Naive thymus-derived CD8-positive, alpha-beta T cell (primary cell): ENCODE measurements around the gene TMEM131. TPM values are rescaled to one million over a fixed set of nuclear protein-coding genes. Genes with fewer than 3 reads are reported as not detected.
"Not testable (repeated sequence)": the region's sequence is repeated elsewhere in the genome, so short reads cannot be mapped to it uniquely, and the experiment has no call there.

ENCODE experiments used
- ATAC-seq, 2 donors: fragments of 150-1000 bp; cut with Tn5 transposase in 1 of 2; sonication (Bioruptor Pico), chemical (Tn5 transposase) in 1 of 2; 1 replicate in 1 of 2; 2 replicates in 1 of 2; pipeline ENCODE4 v1.10.0; 2021; ENCODE audit warnings: mild to moderate bottlenecking in 2 of 2, moderate library complexity in 2 of 2
- POLR2A ChIA-PET: fragments of 350-600 bp; sonication (Branson Sonifier 250); formaldehyde crosslinking; loops from one replicate; lab custom pipeline; 2021; ENCODE audit warnings: antibody characterized with exemption; lab: Charles Lee
- DNase-seq, 10 donors: peaks; one replicate each; pipeline versions ENCODE4 v3.0.0 to v3.0.0-alpha.2; 2020 to 2022
- H3K27ac Mint-ChIP-seq, 10 donors: one replicate each; pipeline ENCODE4 v1.8.0; 2020 to 2022; ENCODE audit warnings: mild to moderate bottlenecking in 10 of 10, mixed read lengths in 10 of 10, moderate library complexity in 4 of 10, inconsistent platforms in 1 of 10
- H3K27me3 Mint-ChIP-seq, 5 donors: one replicate each; pipeline ENCODE4 v1.8.0; 2021 to 2022; ENCODE audit warnings: mixed read lengths in 5 of 5
- H3K36me3 Mint-ChIP-seq, 3 donors: one replicate each; pipeline ENCODE4 v1.8.0; 2020 to 2022; ENCODE audit warnings: mixed read lengths in 3 of 3, mild to moderate bottlenecking in 2 of 3, inconsistent platforms in 1 of 3
- H3K4me1 Mint-ChIP-seq, 4 donors: one replicate each; pipeline ENCODE4 v1.8.0; 2021 to 2022; ENCODE audit warnings: mixed read lengths in 4 of 4
- H3K4me3 Mint-ChIP-seq, 10 donors: one replicate each; pipeline ENCODE4 v1.8.0; 2020 to 2022; ENCODE audit warnings: mild to moderate bottlenecking in 10 of 10, mixed read lengths in 10 of 10, moderate library complexity in 6 of 10, inconsistent platforms in 1 of 10
- H3K9me3 Mint-ChIP-seq, 9 donors: one replicate each; pipeline ENCODE4 v1.8.0; 2020 to 2022; ENCODE audit warnings: mixed read lengths in 9 of 9, mild to moderate bottlenecking in 3 of 9, inconsistent platforms in 1 of 9, moderate library complexity in 1 of 9
- polyA plus RNA-seq, 3 donors: library from polyadenylated mRNA; unstranded; fragments of 300-500 nt; fragmentation: Illumina TruSeq; gene quantifications; one replicate each; pipeline ENCODE4 v1.2.3, GENCODE V29; 2021
- total RNA-seq, 8 experiments: library from RNA in 2 of 8; stranded (reverse) in 2 of 8; gene quantifications; one replicate each; pipeline ENCODE4 v1.2.3 and lab custom pipeline; 2021 to 2026

Gene TMEM131
- total and polyA plus RNA-seq, 5 experiments from 2014 or later = 11.4 to 61.4 (median 18.1) TPM

- Mint-ChIP-seq H3K27ac (peak overlapping the region in 9 of 10 donors; percentile 6 to 81 (median 61)), H3K4me3 (peak overlapping the region in 9 of 10 donors; percentile 9 to 79 (median 52)), H3K9me3 (peaks cover 0 to 1% (median 0%) of the 10 kb centered on the region in 9 donors), H3K36me3 (peaks cover 0 to 5% (median 0%) of the 10 kb centered on the region in 3 donors), H3K27me3 (no peaks in the 10 kb centered on the region), H3K4me1 (peaks cover 26 to 87% (median 72%) of the 10 kb centered on the region in 4 donors)
- POLR2A ChIA-PET = interaction anchor here (0.9 kb wide), 1 partner anchor 23 kb away, joined by 3 read pairs; no protein-coding TSS in a partner anchor
- DNase-seq (no peak), ATAC-seq (peak in 1 of 2 donors; percentile 30)
These were observed 37.6 kb downstream of the TMEM131 start for GRCh38 chr2:97958184-97958583.

GRCh38 chr2:97957432-97958183, 38.1 kb downstream of the TMEM131 start:
- H3K4me1 Mint-ChIP-seq = peaks cover 29 to 87% (median 72%) of the 10 kb centered on the region in 4 donors
- POLR2A ChIA-PET = interaction anchor here (0.9 kb wide), 1 partner anchor 22 kb away, joined by 3 read pairs; no protein-coding TSS in a partner anchor
- DNase-seq (peak in 1 of 10 donors; percentile 5), ATAC-seq (peak; percentile 42 to 80)
- H3K27me3 Mint-ChIP-seq = no peaks in the 10 kb centered on the region
- peak overlapping the region; percentile 2 to 79 (median 49) for H3K4me3 Mint-ChIP-seq
- H3K9me3 Mint-ChIP-seq = peaks cover 0 to 1% (median 0%) of the 10 kb centered on the region in 9 donors
- peak overlapping the region in 9 of 10 donors; percentile 6 to 81 (median 61) for H3K27ac Mint-ChIP-seq
- H3K36me3 Mint-ChIP-seq = no peaks in the 10 kb centered on the region

GRCh38 chr2:97956753-97957152, 39.0 kb downstream of the TMEM131 start:
- peak overlapping the region in 2 of 10 donors; percentile 4 to 15 for H3K4me3 Mint-ChIP-seq
- POLR2A ChIA-PET, ATAC-seq, H3K36me3 Mint-ChIP-seq, DNase-seq, H3K27ac Mint-ChIP-seq, H3K27me3 Mint-ChIP-seq, H3K9me3 Mint-ChIP-seq: not testable (repeated sequence)
- H3K4me1 Mint-ChIP-seq = peaks cover 29 to 88% (median 76%) of the 10 kb centered on the region in 4 donors

- H3K27me3 Mint-ChIP-seq = no peaks in the 10 kb centered on the region
- H3K36me3 Mint-ChIP-seq = peaks cover 0 to 7% (median 3%) of the 10 kb centered on the region in 3 donors
- H3K4me1 Mint-ChIP-seq = peaks cover 41 to 88% (median 76%) of the 10 kb centered on the region in 4 donors
- POLR2A ChIA-PET = no interaction called here
- H3K4me3 Mint-ChIP-seq = peak overlapping the region in 7 of 10 donors; percentile 9 to 69 (median 41)
- H3K9me3 Mint-ChIP-seq = peaks cover 0 to 3% (median 0%) of the 10 kb centered on the region in 9 donors
- H3K27ac Mint-ChIP-seq = peak overlapping the region in 3 of 10 donors; percentile 3 to 26 (median 20)
- DNase-seq = no peak
- no peak for ATAC-seq
These were observed 41.9 kb downstream of the TMEM131 start for GRCh38 chr2:97953853-97954252.

GRCh38 chr2:97952357-97952756, 43.4 kb downstream of the TMEM131 start:
- Mint-ChIP-seq H3K36me3 (peaks cover 0 to 8% (median 4%) of the 10 kb centered on the region in 3 donors), H3K9me3 (peaks cover 0 to 3% (median 0%) of the 10 kb centered on the region in 9 donors), H3K27me3 (no peaks in the 10 kb centered on the region), H3K4me1 (peaks cover 34 to 86% (median 72%) of the 10 kb centered on the region in 4 donors), H3K4me3 (peak overlapping the region in 4 of 10 donors; percentile 9 to 38 (median 29)), H3K27ac (no peak overlapping the region)
- no peak for ATAC-seq
- DNase-seq = no peak
- POLR2A ChIA-PET = no interaction called here

GRCh38 chr2:97951155-97951680, 44.5 kb downstream of the TMEM131 start:
- H3K36me3 Mint-ChIP-seq = peaks cover 0 to 8% (median 8%) of the 10 kb centered on the region in 3 donors
- DNase-seq (no peak), ATAC-seq (no peak)
- H3K4me3 Mint-ChIP-seq = peak overlapping the region in 2 of 10 donors; percentile 3 to 22
- POLR2A ChIA-PET = no interaction called here
- peak overlapping the region in 1 of 10 donors; percentile 52 for H3K27ac Mint-ChIP-seq
- no peaks in the 10 kb centered on the region for H3K27me3 Mint-ChIP-seq
- H3K9me3 Mint-ChIP-seq = peaks cover 0 to 3% (median 0%) of the 10 kb centered on the region in 9 donors
- H3K4me1 Mint-ChIP-seq = peaks cover 37 to 91% (median 80%) of the 10 kb centered on the region in 4 donors

- Mint-ChIP-seq H3K36me3 (peaks cover 0 to 8% (median 8%) of the 10 kb centered on the region in 3 donors), H3K27me3 (no peaks in the 10 kb centered on the region), H3K9me3 (peaks cover 0 to 3% (median 0%) of the 10 kb centered on the region in 9 donors), H3K4me3 (peak overlapping the region in 1 of 10 donors; percentile 24), H3K4me1 (peaks cover 37 to 87% (median 80%) of the 10 kb centered on the region in 4 donors), H3K27ac (no peak overlapping the region)
- DNase-seq = no peak
- ATAC-seq = no peak
- POLR2A ChIA-PET = no interaction called here
These were observed 45.2 kb downstream of the TMEM131 start for GRCh38 chr2:97950329-97951154.

- H3K36me3 Mint-ChIP-seq = peaks cover 0 to 12% (median 11%) of the 10 kb centered on the region in 3 donors
- H3K27ac Mint-ChIP-seq = no peak overlapping the region
- POLR2A ChIA-PET = no interaction called here
- H3K4me1 Mint-ChIP-seq = peaks cover 37 to 88% (median 82%) of the 10 kb centered on the region in 4 donors
- no peak for DNase-seq
- no peak overlapping the region for H3K4me3 Mint-ChIP-seq
- ATAC-seq = no peak
- peaks cover 0 to 8% (median 0%) of the 10 kb centered on the region in 9 donors for H3K9me3 Mint-ChIP-seq
- H3K27me3 Mint-ChIP-seq = no peaks in the 10 kb centered on the region
These were observed 46.8 kb downstream of the TMEM131 start for GRCh38 chr2:97948926-97949325.

GRCh38 chr2:97945791-97946190, 50.0 kb downstream of the TMEM131 start:
- Mint-ChIP-seq H3K9me3 (peaks cover 0 to 20% (median 8%) of the 10 kb centered on the region in 9 donors), H3K4me3 (no peak overlapping the region), H3K36me3 (peaks cover 3 to 21% (median 15%) of the 10 kb centered on the region in 3 donors), H3K4me1 (peaks cover 28 to 64% (median 55%) of the 10 kb centered on the region in 4 donors), H3K27me3 (no peaks in the 10 kb centered on the region), H3K27ac (no peak overlapping the region)
- ATAC-seq (no peak), DNase-seq (no peak)
- POLR2A ChIA-PET = no interaction called here

- Mint-ChIP-seq H3K4me1 (peaks cover 31 to 84% (median 74%) of the 10 kb centered on the region in 4 donors), H3K36me3 (peaks cover 0 to 14% (median 3%) of the 10 kb centered on the region in 3 donors), H3K27ac (peak overlapping the region in 2 of 10 donors; percentile 41 to 67), H3K4me3 (peak overlapping the region in 4 of 10 donors; percentile 17 to 30 (median 20)), H3K9me3 (peaks cover 0 to 27% (median 6%) of the 10 kb centered on the region in 9 donors), H3K27me3 (no peaks in the 10 kb centered on the region)
- POLR2A ChIA-PET = no interaction called here
- ATAC-seq (no peak), DNase-seq (no peak)
These were observed 58.9 kb downstream of the TMEM131 start for GRCh38 chr2:97936881-97937280.

GRCh38 chr2:97936199-97936598, 59.5 kb downstream of the TMEM131 start:
- H3K4me3 Mint-ChIP-seq = peak overlapping the region in 5 of 10 donors; percentile 14 to 62 (median 26)
- no peaks in the 10 kb centered on the region for H3K27me3 Mint-ChIP-seq
- POLR2A ChIA-PET = interaction anchor here (0.8 kb wide), 1 partner anchor 21 kb away, joined by 3 read pairs; no protein-coding TSS in a partner anchor

More at GRCh38 chr2:97936199-97936598, 59.5 kb downstream of the TMEM131 start:
- Mint-ChIP-seq H3K36me3 (peaks cover 0 to 7% (median under 1%) of the 10 kb centered on the region in 3 donors), H3K4me1 (peaks cover 33 to 91% (median 77%) of the 10 kb centered on the region in 4 donors), H3K27ac (peak overlapping the region in 6 of 10 donors; percentile 3 to 67 (median 38)), H3K9me3 (peaks cover 0 to 23% (median 4%) of the 10 kb centered on the region in 9 donors)
- ATAC-seq = no peak
- DNase-seq = no peak
